DOHH2 (cell line): ENCODE data around the gene CYYR1.

Experiments used
- H3F3A ChIP-seq: fragments of 200-600 bp; sonication (generic), shearing (Covaris generic); 2 replicates; pipeline ENCODE4 v1.6.0; 2016; ENCODE audit warnings: antibody characterized with exemption, mild to moderate bottlenecking; ENCODE audit not compliant: control insufficient read depth, insufficient read depth
- H3K27ac ChIP-seq: fragments of 200-600 bp; sonication (generic); 2 replicates; pipeline ENCODE4 v1.5.1; 2014; ENCODE audit warnings: low read depth, mild to moderate bottlenecking, low read length, moderate library complexity
- H3K27me3 ChIP-seq: fragments of 200-600 bp; sonication (generic); 2 replicates; pipeline ENCODE4 v1.6.1; 2014; ENCODE audit warnings: mild to moderate bottlenecking, low read length, mixed read lengths; ENCODE audit not compliant: control insufficient read depth
- H3K36me3 ChIP-seq: fragments of 200-600 bp; sonication (generic); 2 replicates; pipeline ENCODE4 v1.6.1; 2014; ENCODE audit warnings: mild to moderate bottlenecking, low read length, moderate library complexity, mixed read lengths; ENCODE audit not compliant: control insufficient read depth
- H3K4me1 ChIP-seq: fragments of 200-600 bp; sonication (generic); 2 replicates; pipeline ENCODE4 v1.6.1; 2014; ENCODE audit warnings: mild to moderate bottlenecking, low read length, mixed read lengths; ENCODE audit not compliant: control insufficient read depth
- H3K4me2 ChIP-seq: fragments of 200-600 bp; sonication (generic); 2 replicates; pipeline ENCODE4 v1.6.0; 2014; ENCODE audit warnings: mild to moderate bottlenecking, low read length, moderate library complexity
- H3K4me3 ChIP-seq: fragments of 200-600 bp; sonication (generic); 2 replicates; pipeline ENCODE4 v1.5.1; 2014; ENCODE audit warnings: mild to moderate bottlenecking, low read length, mixed read lengths
- H3K79me2 ChIP-seq: fragments of 200-600 bp; sonication (generic); 2 replicates; pipeline ENCODE4 v1.6.1; 2014; ENCODE audit warnings: mild to moderate bottlenecking, low read length, mixed read lengths; ENCODE audit not compliant: control insufficient read depth
- H3K9me2 ChIP-seq: fragments of 200-600 bp; sonication (generic); replicated peaks from 2 replicates; pipeline ENCODE4 v1.6.1; 2014; ENCODE audit warnings: mild to moderate bottlenecking, low read length, mixed read lengths; ENCODE audit not compliant: control insufficient read depth
- H3K9me3 ChIP-seq: fragments of 200-600 bp; sonication (generic); 2 replicates; pipeline ENCODE4 v1.6.1; 2014; ENCODE audit warnings: antibody characterized with exemption, low read length, mixed read lengths; ENCODE audit not compliant: control insufficient read depth, insufficient read depth
- H4K20me1 ChIP-seq: fragments of 200-600 bp; sonication (generic); 2 replicates; pipeline ENCODE4 v1.6.0; 2014; ENCODE audit warnings: low read depth, mild to moderate bottlenecking, antibody characterized with exemption, low read length, moderate library complexity; ENCODE audit not compliant: control insufficient read depth, insufficient read depth
- EZH2phosphoT487 ChIP-seq: fragments of 200-600 bp; sonication (generic); IDR thresholded peaks from 2 replicates; pipeline ENCODE4 v1.6.1; 2017; ENCODE audit warnings: borderline replicate concordance, mild to moderate bottlenecking, antibody characterized with exemption, low read length, moderate library complexity, mixed read lengths
- TF ChIP-seq, protein P1 (sequence below): fragments of 200-600 bp; sonication (generic); IDR thresholded peaks from one replicate; pipeline ENCODE4 v1.5.1; 2014; ENCODE audit warnings: antibody characterized with exemption, mild to moderate bottlenecking, low read depth, low read length; ENCODE audit not compliant: poor library complexity, severe bottlenecking

CYYR1 gene

GRCh38 chr21:26522704-26523103 lies 50.4 kb downstream of the CYYR1 start:
- H3F3A ChIP-seq, result no peaks in the 10 kb centered on the region
- H3K27me3 ChIP-seq, result no peaks in the 10 kb centered on the region
- H3K4me3 ChIP-seq, result no peak overlapping the region
- no peaks in the 10 kb centered on the region for H3K9me3 ChIP-seq
- no peaks in the 10 kb centered on the region for H3K36me3 ChIP-seq
- H3K79me2 ChIP-seq, result no peaks in the 10 kb centered on the region
- no peaks in the 10 kb centered on the region for H3K4me1 ChIP-seq
- TF ChIP-seq, protein P1, sequence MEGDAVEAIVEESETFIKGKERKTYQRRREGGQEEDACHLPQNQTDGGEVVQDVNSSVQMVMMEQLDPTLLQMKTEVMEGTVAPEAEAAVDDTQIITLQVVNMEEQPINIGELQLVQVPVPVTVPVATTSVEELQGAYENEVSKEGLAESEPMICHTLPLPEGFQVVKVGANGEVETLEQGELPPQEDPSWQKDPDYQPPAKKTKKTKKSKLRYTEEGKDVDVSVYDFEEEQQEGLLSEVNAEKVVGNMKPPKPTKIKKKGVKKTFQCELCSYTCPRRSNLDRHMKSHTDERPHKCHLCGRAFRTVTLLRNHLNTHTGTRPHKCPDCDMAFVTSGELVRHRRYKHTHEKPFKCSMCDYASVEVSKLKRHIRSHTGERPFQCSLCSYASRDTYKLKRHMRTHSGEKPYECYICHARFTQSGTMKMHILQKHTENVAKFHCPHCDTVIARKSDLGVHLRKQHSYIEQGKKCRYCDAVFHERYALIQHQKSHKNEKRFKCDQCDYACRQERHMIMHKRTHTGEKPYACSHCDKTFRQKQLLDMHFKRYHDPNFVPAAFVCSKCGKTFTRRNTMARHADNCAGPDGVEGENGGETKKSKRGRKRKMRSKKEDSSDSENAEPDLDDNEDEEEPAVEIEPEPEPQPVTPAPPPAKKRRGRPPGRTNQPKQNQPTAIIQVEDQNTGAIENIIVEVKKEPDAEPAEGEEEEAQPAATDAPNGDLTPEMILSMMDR, result no peak
- no peak for TF ChIP-seq EZH2phosphoT487
- H3K9me2 ChIP-seq, result no peaks in the 10 kb centered on the region
- no peak overlapping the region for H3K27ac ChIP-seq
- no peak overlapping the region for H3K4me2 ChIP-seq
- H4K20me1 ChIP-seq, result no peaks in the 10 kb centered on the region

GRCh38 chr21:26519142-26519541 lies 53.9 kb downstream of the CYYR1 start:
- H3K4me3 ChIP-seq, result no peak overlapping the region
- H3K36me3 ChIP-seq, result no peaks in the 10 kb centered on the region
- no peaks in the 10 kb centered on the region for H4K20me1 ChIP-seq
- no peaks in the 10 kb centered on the region for H3K79me2 ChIP-seq
- H3K9me3 ChIP-seq, result no peaks in the 10 kb centered on the region
- H3K4me1 ChIP-seq, result no peaks in the 10 kb centered on the region
- H3K27ac ChIP-seq, result no peak overlapping the region
- H3F3A ChIP-seq, result no peaks in the 10 kb centered on the region
- no peak overlapping the region for H3K4me2 ChIP-seq
- TF ChIP-seq EZH2phosphoT487, result no peak
- TF ChIP-seq, protein P1, result no peak
- no peaks in the 10 kb centered on the region for H3K9me2 ChIP-seq
- no peaks in the 10 kb centered on the region for H3K27me3 ChIP-seq

- Histone ChIP-seq H3K27ac (no peak overlapping the region), H4K20me1 (no peaks in the 10 kb centered on the region), H3K9me3 (no peaks in the 10 kb centered on the region), H3K79me2 (no peaks in the 10 kb centered on the region), H3F3A (no peaks in the 10 kb centered on the region), H3K36me3 (no peaks in the 10 kb centered on the region), H3K27me3 (no peaks in the 10 kb centered on the region), H3K9me2 (no peaks in the 10 kb centered on the region), H3K4me2 (no peak overlapping the region), H3K4me1 (no peaks in the 10 kb centered on the region), H3K4me3 (no peak overlapping the region)
- TF ChIP-seq, protein P1, result no peak
- TF ChIP-seq EZH2phosphoT487, result no peak
Observed at GRCh38 chr21:26515257-26515656, 57.8 kb downstream of the CYYR1 start.

- Histone ChIP-seq H3K9me3 (no peaks in the 10 kb centered on the region), H4K20me1 (no peaks in the 10 kb centered on the region), H3K4me3 (no peak overlapping the region), H3K4me1 (no peaks in the 10 kb centered on the region), H3K4me2 (no peak overlapping the region), H3K36me3 (no peaks in the 10 kb centered on the region), H3F3A (no peaks in the 10 kb centered on the region), H3K9me2 (no peaks in the 10 kb centered on the region), H3K27me3 (no peaks in the 10 kb centered on the region), H3K79me2 (no peaks in the 10 kb centered on the region), H3K27ac (no peak overlapping the region)
- no peak for TF ChIP-seq EZH2phosphoT487
- TF ChIP-seq, protein P1, result no peak
Observed at GRCh38 chr21:26513212-26513611, 59.9 kb downstream of the CYYR1 start.
